Stimulated activated CD8-positive, alpha-beta memory T cell treated with anti-CD3 and anti-CD28 coated beads, Interleukin-7, amount 100 ng/mL, for 24 hours (primary cell): Measurements from ENCODE around the gene ACSL6.

ENCODE experiments used
- DNase-seq: peaks from one replicate; pipeline ENCODE4 v3.0.0-alpha.2; 2020; ENCODE audit warnings: low read depth

Gene ACSL6, protein sequence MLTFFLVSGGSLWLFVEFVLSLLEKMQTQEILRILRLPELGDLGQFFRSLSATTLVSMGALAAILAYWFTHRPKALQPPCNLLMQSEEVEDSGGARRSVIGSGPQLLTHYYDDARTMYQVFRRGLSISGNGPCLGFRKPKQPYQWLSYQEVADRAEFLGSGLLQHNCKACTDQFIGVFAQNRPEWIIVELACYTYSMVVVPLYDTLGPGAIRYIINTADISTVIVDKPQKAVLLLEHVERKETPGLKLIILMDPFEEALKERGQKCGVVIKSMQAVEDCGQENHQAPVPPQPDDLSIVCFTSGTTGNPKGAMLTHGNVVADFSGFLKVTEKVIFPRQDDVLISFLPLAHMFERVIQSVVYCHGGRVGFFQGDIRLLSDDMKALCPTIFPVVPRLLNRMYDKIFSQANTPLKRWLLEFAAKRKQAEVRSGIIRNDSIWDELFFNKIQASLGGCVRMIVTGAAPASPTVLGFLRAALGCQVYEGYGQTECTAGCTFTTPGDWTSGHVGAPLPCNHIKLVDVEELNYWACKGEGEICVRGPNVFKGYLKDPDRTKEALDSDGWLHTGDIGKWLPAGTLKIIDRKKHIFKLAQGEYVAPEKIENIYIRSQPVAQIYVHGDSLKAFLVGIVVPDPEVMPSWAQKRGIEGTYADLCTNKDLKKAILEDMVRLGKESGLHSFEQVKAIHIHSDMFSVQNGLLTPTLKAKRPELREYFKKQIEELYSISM

DNA sequence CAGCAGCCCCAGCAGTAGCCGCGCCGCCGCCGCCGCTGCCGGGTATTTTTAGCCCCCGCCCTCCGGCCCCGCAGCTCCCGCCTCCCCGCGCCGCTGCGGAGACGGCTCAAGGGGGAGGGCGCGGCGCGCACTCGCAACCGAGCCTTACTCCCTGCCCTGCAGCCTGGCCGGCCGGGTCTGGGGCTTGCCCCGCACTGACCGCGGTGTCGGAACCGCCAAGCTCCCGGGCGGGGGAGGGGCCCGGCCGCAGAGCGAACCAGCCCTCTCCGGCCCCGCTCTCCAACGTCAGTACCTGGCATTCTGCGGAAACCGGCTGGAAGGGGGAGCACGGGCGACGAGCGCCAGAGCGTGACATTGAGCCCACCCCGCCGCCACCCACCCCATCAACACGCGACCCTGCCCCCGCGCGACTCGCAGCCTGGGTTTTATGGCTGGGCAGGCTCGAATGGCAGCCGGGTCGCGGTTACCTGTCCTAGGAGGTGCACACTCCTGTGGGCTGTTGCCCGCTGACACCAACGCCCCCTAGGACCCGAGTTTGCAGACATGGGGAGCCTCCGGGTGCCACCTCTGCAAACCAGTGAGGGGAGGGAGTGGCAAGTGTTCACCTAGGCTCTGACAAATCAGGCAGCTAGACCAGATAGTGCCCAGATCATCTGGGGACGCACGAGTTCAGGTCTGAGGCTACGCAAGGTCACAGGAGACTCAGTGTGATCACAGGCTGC lies at the start of gene ACSL6:
Gene ACSL6 (minus strand): TSS at position 37 of the 722 bp plus-strand sequence. CDS start 105 bp downstream, outside the sequence.
- DNase-seq, result no peak

DNA sequence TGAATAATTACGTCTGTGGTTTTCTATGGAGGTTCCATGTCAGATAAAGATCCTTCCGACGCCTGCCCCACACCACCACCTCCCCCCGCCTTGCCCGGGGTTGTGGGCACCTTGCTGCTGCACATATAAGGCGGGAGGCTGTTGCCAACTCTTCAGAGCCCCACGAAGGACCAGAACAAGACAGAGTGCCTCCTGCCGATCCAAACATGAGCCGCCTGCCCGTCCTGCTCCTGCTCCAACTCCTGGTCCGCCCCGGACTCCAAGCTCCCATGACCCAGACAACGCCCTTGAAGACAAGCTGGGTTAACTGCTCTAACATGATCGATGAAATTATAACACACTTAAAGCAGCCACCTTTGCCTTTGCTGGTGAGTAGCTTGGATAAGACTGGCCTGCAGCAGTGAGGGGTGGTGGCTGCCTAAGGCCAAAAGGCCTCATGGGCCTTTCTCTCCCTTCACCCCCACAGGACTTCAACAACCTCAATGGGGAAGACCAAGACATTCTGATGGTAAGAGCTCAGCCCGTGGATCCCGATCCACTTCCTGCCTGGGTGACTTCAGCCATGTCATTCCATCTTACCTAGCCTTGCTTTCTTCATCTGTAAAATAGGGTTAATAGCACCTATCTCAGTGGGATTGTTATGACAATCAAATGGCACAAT lies 49.2 kb upstream of the ACSL6 start, which contains the start of gene IL3:
Gene IL3 (plus strand): TSS at position 155 of the 661 bp plus-strand sequence. CDS start 52 bp downstream, at position 207.
- no peak for DNase-seq

DNA sequence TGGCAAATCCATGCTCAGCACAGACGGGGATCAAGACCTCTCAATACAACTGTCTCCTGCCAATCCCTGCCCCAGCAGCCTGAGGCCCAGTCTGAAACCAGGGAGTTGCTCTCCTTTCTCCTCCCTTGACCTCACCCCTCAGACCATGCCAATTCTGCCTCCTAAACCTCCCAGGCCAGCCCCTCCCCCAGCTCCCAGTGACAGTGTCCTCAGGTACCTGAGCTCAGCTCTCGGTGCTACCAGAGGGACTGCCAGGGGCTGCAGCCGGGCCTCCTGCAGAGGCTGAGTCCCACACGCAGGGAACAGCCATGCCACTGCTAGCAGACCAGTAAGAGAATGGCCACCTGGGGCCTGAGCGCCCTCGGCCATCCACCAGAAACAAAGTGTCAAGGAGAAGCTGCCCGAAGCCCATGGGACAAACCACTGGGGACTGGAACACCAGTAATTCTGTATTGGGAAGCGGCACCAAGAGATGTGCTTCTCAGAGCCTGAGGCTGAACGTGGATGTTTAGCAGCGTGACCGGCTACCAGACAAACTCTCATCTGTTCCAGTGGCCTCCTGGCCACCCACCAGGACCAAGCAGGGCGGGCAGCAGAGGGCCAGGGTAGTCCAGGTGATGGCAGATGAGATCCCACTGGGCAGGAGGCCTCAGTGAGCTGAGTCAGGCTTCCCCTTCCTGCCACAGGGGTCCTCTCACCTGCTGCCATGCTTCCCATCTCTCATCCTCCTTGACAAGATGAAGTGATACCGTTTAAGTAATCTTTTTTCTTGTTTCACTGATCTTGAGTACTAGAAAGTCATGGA lies 48.4 kb upstream of the ACSL6 start:
- DNase-seq, result no peak

DNA sequence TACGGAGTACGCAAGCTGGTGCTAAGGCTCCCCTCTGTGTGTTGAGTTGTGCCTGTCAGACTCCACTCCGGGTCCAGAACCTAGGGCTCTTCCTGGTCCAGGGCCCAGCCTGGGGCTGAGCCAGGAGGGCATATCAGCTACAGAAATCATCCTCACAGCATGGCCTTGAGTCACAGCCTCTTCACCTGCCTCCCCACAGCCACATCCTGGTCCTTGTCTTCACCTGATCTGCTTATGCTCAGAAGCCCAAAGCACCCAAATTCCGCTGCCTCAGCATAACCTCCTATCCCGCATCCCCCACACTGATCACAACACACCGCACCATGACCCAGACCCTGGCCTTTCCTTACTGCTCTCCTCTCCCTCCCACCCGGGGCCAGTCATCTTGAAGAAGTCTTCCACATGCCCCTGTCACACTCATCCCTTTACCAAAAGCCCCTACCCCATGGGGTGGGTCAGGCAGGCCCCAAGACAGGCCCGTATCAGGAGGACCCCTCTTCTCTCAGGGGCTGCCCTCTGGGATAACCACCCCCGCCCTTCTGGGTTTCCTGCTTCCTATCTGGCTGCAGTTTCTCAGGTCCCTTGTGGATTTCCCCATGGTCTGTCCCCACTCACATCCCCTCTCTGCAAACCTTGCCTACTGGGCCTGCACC lies 47.7 kb upstream of the ACSL6 start:
- no peak for DNase-seq

DNA sequence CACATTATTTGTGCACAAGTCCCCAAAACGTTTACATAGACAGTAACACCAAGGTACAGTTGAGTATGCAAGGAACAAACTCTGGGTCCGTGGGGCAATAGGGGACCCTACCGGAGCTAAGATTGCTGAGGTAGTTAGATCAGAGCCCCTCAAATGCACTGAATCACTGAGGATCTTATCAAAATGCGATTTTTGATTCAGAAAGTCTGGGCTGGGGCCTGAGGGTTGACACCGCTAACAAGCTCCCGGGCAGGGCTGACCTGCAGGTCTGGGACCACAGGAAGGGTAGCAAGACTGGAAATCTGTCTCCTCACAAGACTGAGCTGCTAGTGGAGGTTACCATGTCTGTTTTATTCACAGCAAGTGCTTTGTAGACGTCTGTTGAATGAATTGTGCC lies 47.2 kb upstream of the ACSL6 start:
- no peak for DNase-seq

DNA sequence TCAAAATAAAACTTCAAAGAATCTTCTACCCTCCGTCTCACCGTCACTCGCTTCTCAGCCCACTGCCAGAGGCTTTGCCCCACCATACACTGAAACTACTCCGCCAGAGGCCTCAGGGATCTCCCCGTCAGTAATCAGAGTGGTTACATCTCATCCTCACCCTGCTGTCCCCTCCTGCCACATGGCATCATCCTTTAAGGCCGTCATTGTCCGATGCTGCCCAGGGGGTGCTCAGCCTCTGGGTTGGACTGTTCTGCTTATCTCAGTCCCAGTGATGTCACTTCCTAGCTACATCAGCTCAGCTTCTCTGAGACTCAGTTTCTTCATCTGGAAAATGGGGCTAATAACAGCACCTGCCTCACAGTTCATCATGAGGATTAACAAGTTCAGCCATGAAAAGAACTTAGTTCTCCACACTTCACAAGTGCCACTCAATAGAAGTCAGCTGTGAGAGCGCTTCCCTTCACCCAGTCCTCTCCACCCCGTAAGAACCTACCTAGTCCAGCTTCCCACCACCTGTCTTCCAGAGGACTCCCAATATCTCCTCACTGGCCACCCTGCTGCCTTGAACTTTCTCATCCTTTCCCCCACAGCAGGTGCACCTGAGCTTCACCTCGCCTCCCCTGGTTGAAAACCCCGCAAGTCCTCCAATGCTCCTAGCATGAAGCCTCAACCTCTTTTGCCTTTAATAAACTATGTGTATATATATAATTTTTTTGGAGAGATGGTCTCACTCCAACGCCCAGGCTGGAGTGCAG lies 46.2 kb upstream of the ACSL6 start:
- DNase-seq, result no peak

DNA sequence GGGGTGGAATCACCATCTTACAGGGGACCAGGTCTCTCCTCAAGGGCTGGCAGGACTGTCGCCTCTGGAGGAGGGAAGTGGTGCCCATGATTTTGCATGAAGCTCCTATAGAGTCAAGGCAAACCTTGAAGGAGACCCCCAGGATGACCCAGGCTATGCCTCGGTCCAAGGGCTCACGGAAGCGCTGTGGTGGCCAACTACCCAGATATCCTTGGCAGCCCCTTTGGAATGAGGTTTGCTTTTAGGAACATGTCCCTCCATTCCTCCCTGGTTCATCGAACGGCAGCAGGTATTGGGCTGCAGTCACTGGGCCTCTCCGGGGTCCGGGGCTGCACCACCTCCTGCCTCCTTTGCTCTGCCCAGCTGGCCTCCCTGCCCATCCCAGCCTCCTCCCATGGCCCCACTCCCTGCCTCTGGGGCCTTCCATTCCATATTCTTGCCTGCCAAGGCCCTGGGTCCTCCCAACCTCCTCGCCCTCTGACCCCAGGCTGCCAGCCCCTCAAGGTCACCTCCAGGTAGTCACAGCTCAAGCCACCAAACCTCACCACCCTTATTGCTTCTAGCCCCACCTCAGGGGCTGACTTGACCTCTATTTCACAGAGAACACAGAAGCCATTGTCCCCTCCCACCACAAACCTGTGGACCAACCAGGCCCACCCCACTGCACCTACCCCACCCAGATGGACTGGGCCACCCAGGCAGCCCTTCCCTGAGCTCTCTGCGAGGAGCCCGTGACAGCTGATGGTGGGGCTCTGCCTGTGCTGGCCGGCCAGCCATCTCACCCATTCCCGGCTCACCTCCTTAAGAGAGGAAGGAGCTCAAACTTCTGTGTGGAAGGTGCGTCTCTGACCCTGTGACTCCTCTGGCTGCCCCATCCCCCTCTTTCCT lies 45.4 kb upstream of the ACSL6 start:
- DNase-seq, result no peak

DNA sequence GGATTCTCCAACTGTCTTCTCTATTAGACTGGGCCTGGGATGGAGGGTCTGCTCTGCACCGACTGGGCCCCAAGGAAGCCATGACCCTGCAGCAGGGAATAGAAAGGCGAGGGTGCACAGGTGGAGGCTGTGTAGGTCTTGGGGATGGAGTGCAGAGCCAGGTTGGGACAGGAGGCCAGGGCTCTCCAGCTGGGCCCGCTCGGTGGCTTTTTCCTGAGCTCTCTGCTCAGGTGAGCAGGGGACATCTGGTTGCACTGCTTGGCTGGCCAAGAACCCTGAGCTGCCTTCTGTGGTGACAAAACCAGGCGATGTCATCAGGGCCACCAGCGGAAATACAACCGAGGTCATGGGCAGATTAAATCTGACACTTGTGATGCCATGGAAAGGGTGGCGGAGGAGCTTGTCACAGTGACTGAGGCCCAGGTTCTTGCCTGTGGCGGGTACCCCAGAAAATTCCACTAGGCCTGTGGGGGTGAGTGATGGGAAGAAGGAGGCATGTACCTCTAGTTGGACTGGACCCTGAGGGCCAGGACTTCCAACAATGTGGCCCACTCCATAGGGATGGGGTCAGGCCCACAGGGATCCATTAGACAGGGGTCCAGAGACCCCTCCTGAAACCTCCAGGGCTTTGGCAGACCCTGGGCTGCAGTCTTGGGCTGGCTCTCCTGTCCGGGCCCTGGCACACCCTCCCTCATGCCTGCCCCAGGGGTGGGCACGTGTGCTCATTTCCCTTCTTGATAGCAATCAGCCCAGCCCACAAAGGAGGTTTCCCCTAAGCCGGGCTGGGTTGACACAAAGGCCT lies 44.6 kb upstream of the ACSL6 start:
- no peak for DNase-seq

DNA sequence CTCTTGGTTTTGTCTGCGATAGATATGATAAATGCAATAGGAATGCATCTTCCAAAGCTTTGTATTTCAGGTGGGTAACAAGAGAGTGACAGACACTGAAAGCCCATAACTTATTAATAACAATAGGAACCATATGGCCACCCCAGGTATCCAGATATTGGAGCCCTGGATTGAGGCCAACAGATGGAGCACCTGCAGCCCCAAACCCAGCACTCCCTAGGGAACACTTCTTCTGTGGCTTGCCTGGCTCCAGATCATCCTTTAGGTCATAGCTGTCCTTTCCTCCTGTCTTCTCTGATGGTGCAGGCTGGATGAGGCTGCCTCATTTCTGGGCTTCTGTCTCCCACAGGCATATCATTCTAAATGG lies 44.0 kb upstream of the ACSL6 start:
- DNase-seq, result no peak

DNA sequence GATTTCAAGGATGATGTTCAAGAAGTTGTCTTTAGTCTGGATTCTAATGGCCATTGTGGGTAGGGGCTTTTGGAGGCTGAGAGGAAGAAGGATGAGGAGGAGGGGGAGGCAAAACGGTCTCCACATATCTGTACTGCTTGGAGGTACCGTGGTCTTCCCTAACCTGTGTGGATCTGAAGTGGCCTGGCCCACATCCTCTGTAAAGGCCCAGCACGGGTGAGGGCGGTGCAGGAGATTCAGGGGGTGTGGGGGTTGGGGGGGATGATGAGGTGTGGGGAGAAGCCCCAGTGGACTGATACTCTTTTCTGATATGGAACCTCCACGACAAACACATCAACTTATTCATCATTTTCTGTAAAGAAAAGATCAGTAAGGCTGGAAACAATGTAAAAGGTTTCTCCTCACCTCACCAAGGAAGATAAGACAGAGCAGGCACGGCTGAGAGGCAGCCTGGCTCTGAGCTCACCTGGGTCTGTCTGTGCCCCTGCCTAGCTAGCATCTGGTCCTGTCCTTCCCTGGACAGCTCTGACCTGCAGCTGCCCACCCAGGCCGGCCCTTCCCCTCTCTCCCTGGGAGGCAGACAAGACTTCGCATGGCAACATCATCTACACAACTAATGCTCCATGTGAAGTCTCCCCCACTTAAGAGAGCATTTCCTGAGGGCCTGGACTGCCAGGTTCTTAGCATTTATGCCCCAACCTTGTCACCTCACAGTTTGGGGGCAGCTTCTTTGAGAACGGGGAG lies 43.4 kb upstream of the ACSL6 start:
- no peak for DNase-seq

DNA sequence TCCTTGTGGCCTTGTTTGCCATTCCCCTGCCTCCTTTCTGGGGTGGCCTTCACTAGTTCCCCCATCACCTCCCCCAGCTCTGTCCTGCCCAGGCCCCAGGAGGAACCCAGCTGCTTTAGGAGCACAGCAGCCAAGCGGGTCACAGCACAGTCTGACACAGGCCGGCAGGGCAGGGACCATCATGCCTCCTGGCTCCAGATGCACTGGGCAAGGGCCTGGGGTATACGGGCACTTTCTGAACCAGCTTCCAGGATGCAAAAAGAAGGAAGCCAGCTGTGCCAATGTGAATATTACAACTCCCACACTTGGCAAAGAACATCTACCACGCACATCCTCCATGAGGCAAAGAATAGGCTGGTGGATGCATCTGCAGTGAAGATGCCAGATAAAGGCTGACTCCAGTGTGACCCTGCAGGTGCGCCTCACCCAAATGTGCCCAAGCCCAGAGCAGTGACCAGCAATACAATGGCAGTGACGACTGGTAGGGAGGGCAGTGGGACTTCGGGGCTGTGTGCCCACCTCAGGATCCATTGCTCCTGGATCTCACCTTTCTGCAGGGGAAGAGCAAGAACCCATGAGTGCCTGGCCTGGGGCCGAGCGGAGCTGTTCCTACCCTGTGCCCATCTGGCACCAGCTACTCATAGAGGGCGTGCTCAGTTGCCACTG lies 42.7 kb upstream of the ACSL6 start:
- no peak for DNase-seq

DNA sequence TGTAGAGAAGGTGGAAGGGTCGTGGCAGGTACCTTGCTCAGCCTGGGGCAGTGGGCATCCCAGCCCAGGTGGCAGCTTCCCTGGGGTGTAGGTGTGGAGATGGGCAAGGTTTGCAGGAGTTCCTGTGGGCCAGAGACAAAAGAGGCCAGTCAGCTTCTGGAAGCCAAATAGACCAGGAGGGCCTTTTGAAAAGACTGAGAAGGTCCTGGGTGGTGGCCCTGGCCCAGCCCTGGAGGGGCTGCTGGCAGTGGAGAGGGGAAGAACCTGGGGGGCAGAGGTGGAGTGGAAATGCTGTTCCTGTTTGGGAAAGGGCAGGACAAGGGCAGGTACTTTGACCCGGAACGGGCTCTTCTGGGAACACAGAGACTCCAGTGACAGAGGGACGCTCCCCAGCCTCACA lies 42.0 kb upstream of the ACSL6 start:
- DNase-seq, result no peak

DNA sequence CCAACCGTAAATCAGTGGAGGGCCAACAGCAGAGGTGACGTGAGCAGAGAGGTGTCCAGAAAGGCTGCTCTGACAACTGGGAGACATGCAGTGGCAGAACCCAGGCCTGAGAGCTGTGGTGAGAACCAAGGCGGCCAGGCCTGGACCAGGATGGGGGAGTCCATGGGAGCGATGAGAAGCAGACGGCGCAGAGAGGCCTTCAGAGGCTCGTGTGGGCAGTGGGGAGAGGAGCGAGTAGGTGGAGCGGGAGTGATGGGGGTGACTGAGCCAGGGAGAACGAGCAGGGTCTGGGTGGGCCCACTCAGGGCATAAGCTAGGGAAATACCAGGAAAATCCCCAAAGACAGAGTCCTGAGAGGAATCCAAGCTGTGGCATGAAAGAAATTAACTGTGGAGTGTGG lies 41.1 kb upstream of the ACSL6 start:
- no peak for DNase-seq

DNA sequence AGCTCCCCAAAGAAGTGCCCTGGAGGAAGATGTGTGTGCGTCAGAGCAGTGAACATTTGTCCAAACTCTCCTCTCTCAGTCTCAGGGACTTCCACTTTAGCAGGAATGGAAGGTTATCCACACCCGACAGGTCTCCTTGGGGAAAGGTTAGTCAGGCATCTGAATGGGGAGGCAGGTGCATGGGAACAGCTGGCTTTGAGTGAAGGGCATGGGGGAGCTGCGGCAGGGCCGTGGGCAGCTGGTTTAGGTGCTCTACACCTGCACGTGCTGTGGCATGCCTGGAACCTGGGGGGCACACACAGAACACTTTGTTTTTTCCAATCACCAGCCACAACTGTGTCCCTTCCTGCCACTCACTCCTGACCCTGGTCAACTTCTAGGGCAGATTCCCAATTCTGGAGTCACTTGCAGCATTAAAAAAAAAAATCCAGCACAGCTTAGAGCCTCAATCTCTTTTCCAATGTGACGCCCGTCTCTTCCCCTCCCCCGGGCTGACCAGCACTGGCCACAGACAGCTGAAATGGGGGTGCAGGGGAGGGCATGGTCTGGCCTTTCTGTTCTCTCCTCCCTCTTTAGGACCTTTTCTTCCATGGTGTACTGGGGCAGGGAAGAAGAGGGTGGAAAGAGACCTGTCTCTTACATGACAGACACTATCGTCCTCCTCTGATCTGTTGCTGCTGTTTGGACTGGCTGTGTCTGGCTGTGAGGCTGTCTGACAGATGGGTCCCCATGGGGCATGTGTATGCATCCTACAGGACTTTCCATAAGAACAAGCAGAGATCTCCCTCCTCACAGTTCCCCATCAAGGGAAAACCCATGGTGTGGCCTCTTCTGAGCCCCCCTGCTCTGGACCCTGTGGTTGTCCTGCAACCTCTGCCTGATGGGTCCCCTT lies 39.4 kb upstream of the ACSL6 start:
- no peak for DNase-seq

DNA sequence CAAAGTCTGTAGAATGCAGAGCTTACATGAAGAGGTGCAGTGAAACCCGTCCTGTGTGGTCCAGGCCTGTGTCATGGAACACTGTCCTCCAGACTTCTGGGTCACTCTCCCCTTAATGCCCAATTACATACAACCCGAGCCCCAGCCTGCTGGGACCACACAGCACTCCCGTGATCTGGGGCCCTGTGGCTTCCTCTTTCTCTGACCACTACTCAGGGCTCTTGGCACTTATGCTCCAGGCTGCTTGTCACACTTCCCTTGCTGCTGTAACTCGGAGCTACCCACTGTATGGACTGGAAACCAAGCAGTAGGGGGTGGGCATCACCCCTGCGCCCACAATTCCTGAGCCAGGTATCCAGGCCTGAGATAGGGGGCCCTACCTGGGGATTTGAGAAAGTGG lies 38.7 kb upstream of the ACSL6 start:
- DNase-seq, result no peak

DNA sequence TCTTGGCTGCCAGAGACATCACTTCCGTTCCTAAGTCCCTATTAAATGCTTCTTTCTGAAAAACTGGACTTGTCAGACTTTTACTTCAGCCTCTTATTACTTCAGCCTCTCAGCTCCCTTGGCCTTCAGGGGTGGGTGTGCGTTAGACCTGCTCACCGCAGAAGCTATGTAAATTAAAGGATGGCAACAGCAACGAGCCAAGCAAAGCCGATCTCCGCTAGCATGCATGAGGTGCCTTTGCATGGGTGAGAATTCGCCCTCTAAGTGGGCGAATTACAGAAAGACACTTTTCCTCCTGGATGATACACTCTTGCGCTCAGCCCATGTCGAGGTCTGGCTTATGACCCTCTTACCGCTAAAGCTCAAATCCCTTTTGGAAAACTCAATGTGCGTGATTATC lies 38.1 kb upstream of the ACSL6 start:
- DNase-seq, result no peak
